Neural progenitor cell (in vitro differentiated cells): ENCODE data around the gene PITPNM1. TPM values are rescaled to one million over a fixed set of nuclear protein-coding genes. Genes with fewer than 3 reads are reported as not detected.
"Not testable (repeated sequence)": the region's sequence is repeated elsewhere in the genome, so short reads cannot be mapped to it uniquely, and the experiment has no call there.

Experiments used
- DNase-seq: peaks from one replicate; pipeline ENCODE4 v3.0.0-alpha.2; 2016; ENCODE audit warnings: low spot score
- H2AFZ ChIP-seq: fragments of 200-600 bp; sonication (generic); replicated peaks from 2 replicates; pipeline ENCODE4 v1.6.1; 2016; ENCODE audit warnings: antibody characterized with exemption
- H3F3A ChIP-seq: fragments of 200-600 bp; sonication (generic); 2 replicates; pipeline ENCODE4 v1.6.1; 2016; ENCODE audit warnings: antibody characterized with exemption, low read depth
- H3K27ac ChIP-seq: fragments of 200-600 bp; sonication (generic); 2 replicates; pipeline ENCODE4 v1.5.1; 2016; ENCODE audit warnings: mild to moderate bottlenecking
- H3K27me3 ChIP-seq: fragments of 200-600 bp; sonication (generic); 2 replicates; pipeline ENCODE4 v1.6.1; 2016; ENCODE audit warnings: mild to moderate bottlenecking, moderate library complexity
- H3K36me3 ChIP-seq: fragments of 200-600 bp; sonication (generic); 2 replicates; pipeline ENCODE4 v1.5.1; 2016
- H3K4me1 ChIP-seq: fragments of 200-600 bp; sonication (generic); 2 replicates; pipeline ENCODE4 v1.6.1; 2016; ENCODE audit warnings: mixed run types
- H3K4me2 ChIP-seq: fragments of 200-600 bp; sonication (generic); 2 replicates; pipeline ENCODE4 v1.6.1; 2016
- H3K4me3 ChIP-seq: fragments of 200-600 bp; sonication (generic); 2 replicates; pipeline ENCODE4 v1.5.1; 2016
- H3K79me2 ChIP-seq: fragments of 200-600 bp; sonication (generic); 2 replicates; pipeline ENCODE4 v1.6.1; 2016; ENCODE audit warnings: low read depth
- H3K9ac ChIP-seq: fragments of 200-600 bp; sonication (generic); 2 replicates; pipeline ENCODE4 v1.6.1; 2016
- H3K9me3 ChIP-seq: fragments of 200-600 bp; sonication (generic); 2 replicates; pipeline ENCODE4 v1.5.1; 2016; ENCODE audit warnings: low read depth
- H4K20me1 ChIP-seq: fragments of 200-600 bp; sonication (generic); 2 replicates; pipeline ENCODE4 v1.6.1; 2016; ENCODE audit warnings: low read depth
- H3K27ac Mint-ChIP-seq: 3 replicates; pipeline ENCODE4 v1.8.0; 2021; ENCODE audit warnings: mixed read lengths
- H3K27me3 Mint-ChIP-seq: 2 replicates; pipeline ENCODE4 v1.8.0; 2022; ENCODE audit warnings: low read depth, mild to moderate bottlenecking, inconsistent platforms, moderate library complexity, mixed read lengths; ENCODE audit not compliant: insufficient read depth
- H3K36me3 Mint-ChIP-seq: 3 replicates; pipeline ENCODE4 v1.8.0; 2021; ENCODE audit warnings: mixed read lengths
- H3K4me1 Mint-ChIP-seq: 3 replicates; pipeline ENCODE4 v1.8.0; 2021; ENCODE audit warnings: mixed read lengths
- H3K4me3 Mint-ChIP-seq: 3 replicates; pipeline ENCODE4 v1.8.0; 2021; ENCODE audit warnings: mild to moderate bottlenecking, moderate library complexity, mixed read lengths
- H3K9me3 Mint-ChIP-seq: 3 replicates; pipeline ENCODE4 v1.8.0; 2020; ENCODE audit warnings: mixed read lengths
- EZH2 ChIP-seq: fragments of 200-600 bp; sonication (generic); IDR thresholded peaks from 2 replicates; pipeline ENCODE4 v1.6.1; 2017; ENCODE audit warnings: antibody characterized with exemption, mild to moderate bottlenecking, moderate library complexity
- EZH2phosphoT487 ChIP-seq: fragments of 200-600 bp; sonication (generic); IDR thresholded peaks from 2 replicates; pipeline ENCODE4 v1.6.1; 2017; ENCODE audit warnings: antibody characterized with exemption
- total RNA-seq: library from RNA; depleted of rRNA; stranded (reverse); fragments of >200 nt; gene quantifications from 2 replicates; pipeline ENCODE4 v1.2.3, GENCODE V29; 2015; ENCODE audit warnings: low replicate concordance
- TF ChIP-seq, protein P1 (sequence below): fragments of 200-600 bp; sonication (generic); IDR thresholded peaks from 2 replicates; pipeline ENCODE4 v1.5.1; 2017; ENCODE audit warnings: antibody characterized with exemption, mild to moderate bottlenecking

The PITPNM1 gene
- total RNA-seq, 1 donor from 2014 or later = 7.7 TPM

DNA sequence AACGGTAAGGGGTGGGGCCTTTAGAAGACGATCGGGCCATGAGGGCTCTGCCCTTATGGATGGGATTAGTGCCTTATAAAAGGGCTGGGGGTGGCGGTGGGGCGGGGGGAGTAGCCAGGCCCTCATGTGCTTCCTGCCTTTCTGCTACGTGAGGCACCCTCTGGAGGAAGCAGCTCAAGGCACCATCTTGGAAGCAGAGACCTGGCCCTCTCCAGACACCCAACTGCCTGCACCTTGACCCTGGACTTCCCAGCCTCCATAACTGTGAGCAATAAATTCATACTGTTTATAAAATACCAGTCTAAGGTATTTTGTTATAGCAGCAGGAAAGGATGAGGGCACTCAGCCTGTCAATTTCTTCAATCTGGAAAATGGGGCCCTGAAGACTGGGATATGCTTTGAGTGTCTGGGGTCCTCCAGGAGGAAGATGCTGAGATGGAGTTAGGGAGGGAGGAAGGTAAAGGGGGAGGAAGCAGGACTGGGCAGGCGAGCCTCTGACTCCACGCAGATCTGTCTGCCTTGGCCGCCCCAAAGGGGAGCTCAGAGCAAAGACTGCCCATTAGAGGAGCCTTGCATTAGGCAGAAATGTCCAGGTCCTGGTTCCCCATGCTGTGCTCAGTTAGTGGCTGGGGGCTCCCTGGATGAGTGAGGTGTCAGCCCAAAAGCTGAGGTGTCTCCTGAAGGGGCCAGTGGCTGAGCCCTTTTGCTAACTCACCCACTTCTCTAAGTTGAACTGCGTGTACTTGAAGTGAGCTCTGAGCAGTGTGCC is 12.8 kb upstream of the PITPNM1 start:
- H3K27ac ChIP-seq = no peak overlapping the region
- no peak overlapping the region for H3K4me2 ChIP-seq
- H3K79me2 ChIP-seq = no peaks in the 10 kb centered on the region
- no peak overlapping the region for H3K9ac ChIP-seq
- no peak overlapping the region for H2AFZ ChIP-seq
- H3F3A ChIP-seq = no peaks in the 10 kb centered on the region
- no peaks in the 10 kb centered on the region for H4K20me1 ChIP-seq
- Mint-ChIP-seq H3K27ac (no peak overlapping the region), H3K9me3 (no peaks in the 10 kb centered on the region), H3K4me1 (no peaks in the 10 kb centered on the region), H3K4me3 (no peak overlapping the region), H3K36me3 (no peaks in the 10 kb centered on the region), H3K27me3 (peaks cover 11% of the 10 kb centered on the region)
- H3K27me3 ChIP-seq = peaks cover 17% of the 10 kb centered on the region
- TF ChIP-seq, protein P1, sequence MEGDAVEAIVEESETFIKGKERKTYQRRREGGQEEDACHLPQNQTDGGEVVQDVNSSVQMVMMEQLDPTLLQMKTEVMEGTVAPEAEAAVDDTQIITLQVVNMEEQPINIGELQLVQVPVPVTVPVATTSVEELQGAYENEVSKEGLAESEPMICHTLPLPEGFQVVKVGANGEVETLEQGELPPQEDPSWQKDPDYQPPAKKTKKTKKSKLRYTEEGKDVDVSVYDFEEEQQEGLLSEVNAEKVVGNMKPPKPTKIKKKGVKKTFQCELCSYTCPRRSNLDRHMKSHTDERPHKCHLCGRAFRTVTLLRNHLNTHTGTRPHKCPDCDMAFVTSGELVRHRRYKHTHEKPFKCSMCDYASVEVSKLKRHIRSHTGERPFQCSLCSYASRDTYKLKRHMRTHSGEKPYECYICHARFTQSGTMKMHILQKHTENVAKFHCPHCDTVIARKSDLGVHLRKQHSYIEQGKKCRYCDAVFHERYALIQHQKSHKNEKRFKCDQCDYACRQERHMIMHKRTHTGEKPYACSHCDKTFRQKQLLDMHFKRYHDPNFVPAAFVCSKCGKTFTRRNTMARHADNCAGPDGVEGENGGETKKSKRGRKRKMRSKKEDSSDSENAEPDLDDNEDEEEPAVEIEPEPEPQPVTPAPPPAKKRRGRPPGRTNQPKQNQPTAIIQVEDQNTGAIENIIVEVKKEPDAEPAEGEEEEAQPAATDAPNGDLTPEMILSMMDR = no peak
- TF ChIP-seq EZH2 (no peak), EZH2phosphoT487 (no peak)
- no peaks in the 10 kb centered on the region for H3K9me3 ChIP-seq
- H3K36me3 ChIP-seq = no peaks in the 10 kb centered on the region
- H3K4me3 ChIP-seq = no peak overlapping the region
- no peaks in the 10 kb centered on the region for H3K4me1 ChIP-seq
- no peak for DNase-seq

DNA sequence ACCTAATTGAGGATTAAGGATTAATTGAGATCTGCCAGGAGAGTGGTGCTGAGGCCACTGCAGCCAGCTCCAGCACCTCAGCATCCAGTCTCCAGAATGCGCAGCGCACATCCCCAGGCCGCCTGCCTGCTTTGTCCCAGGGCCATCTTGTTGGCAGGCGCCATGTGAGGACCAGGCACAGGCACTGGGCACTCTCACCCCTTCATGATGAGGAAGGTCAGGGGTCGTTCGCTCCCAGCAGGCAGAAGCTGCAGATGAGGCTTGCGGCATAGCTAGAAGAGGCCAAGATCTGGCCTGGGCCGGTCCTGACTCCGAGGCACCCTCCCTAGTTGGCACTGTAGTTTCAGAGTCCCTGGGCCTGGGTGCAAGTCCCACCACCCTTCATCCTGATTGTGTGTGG is 11.6 kb upstream of the PITPNM1 start:
- no peak for TF ChIP-seq EZH2phosphoT487
- peaks cover 13% of the 10 kb centered on the region for H3K27me3 Mint-ChIP-seq
- no peak overlapping the region for H3K4me3 ChIP-seq
- no peaks in the 10 kb centered on the region for H3K36me3 ChIP-seq
- no peak overlapping the region for H3K27ac ChIP-seq
- no peak overlapping the region for H3K4me2 ChIP-seq
- H3K36me3 Mint-ChIP-seq = no peaks in the 10 kb centered on the region
- no peaks in the 10 kb centered on the region for H3K4me1 ChIP-seq
- H3F3A ChIP-seq = no peaks in the 10 kb centered on the region
- H3K27ac Mint-ChIP-seq = no peak overlapping the region
- no peaks in the 10 kb centered on the region for H3K79me2 ChIP-seq
- H3K9me3 ChIP-seq = no peaks in the 10 kb centered on the region
- no peak overlapping the region for H2AFZ ChIP-seq
- no peaks in the 10 kb centered on the region for H3K4me1 Mint-ChIP-seq
- H3K9me3 Mint-ChIP-seq = no peaks in the 10 kb centered on the region
- H3K4me3 Mint-ChIP-seq = no peak overlapping the region
- H3K27me3 ChIP-seq = peaks cover 29% of the 10 kb centered on the region
- H3K9ac ChIP-seq = no peak overlapping the region
- DNase-seq = no peak
- H4K20me1 ChIP-seq = no peaks in the 10 kb centered on the region

DNA sequence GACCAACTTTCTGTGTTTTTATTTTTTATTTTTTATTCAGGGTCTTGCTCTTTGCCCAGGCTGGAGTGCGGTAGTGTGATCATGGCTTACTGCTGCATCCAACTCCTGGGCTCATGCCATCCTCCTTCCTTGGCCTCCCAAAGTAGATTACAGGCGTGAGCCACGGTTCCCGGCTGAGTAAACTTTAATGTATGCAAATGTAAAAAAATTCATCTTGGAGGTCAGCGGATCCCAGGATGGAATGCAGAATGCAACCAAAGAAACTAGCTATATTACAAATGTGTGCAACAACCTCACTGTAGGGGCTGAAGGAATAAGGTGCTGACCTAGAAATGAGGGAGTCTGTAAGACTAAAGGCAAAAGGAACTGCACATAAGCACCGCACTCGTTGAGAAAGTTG is 9.0 kb upstream of the PITPNM1 start:
- Mint-ChIP-seq H3K9me3 (no peaks in the 10 kb centered on the region), H3K4me1 (peaks cover 6% of the 10 kb centered on the region), H3K4me3 (no peak overlapping the region), H3K36me3 (no peaks in the 10 kb centered on the region), H3K27ac (no peak overlapping the region), H3K27me3 (peaks cover 18% of the 10 kb centered on the region)
- TF ChIP-seq EZH2 (no peak), EZH2phosphoT487 (no peak)
- TF ChIP-seq, protein P1 = no peak
- H3K9ac ChIP-seq = no peak overlapping the region
- H2AFZ ChIP-seq = no peak overlapping the region
- H3F3A ChIP-seq = no peaks in the 10 kb centered on the region
- no peak for DNase-seq
- H3K4me2 ChIP-seq = no peak overlapping the region
- no peak overlapping the region for H3K27ac ChIP-seq
- H3K9me3 ChIP-seq = no peaks in the 10 kb centered on the region
- H3K27me3 ChIP-seq = peaks cover 52% of the 10 kb centered on the region
- no peaks in the 10 kb centered on the region for H3K79me2 ChIP-seq
- H3K36me3 ChIP-seq = no peaks in the 10 kb centered on the region
- no peaks in the 10 kb centered on the region for H4K20me1 ChIP-seq
- no peak overlapping the region for H3K4me3 ChIP-seq
- H3K4me1 ChIP-seq = no peaks in the 10 kb centered on the region

- not testable (repeated sequence) for H3K4me2 ChIP-seq, H3K9me3 ChIP-seq, DNase-seq, H3K4me1 ChIP-seq, H3K36me3 Mint-ChIP-seq, H3K27ac ChIP-seq, H3K4me3 Mint-ChIP-seq, H3K36me3 ChIP-seq, H3K4me3 ChIP-seq, H3K9me3 Mint-ChIP-seq, H3K79me2 ChIP-seq, H3K9ac ChIP-seq, H2AFZ ChIP-seq, H3K27ac Mint-ChIP-seq
- peaks cover 14% of the 10 kb centered on the region for H3K27me3 Mint-ChIP-seq
- H3K27me3 ChIP-seq = peaks cover 52% of the 10 kb centered on the region
- peaks cover 12% of the 10 kb centered on the region for H3F3A ChIP-seq
- peaks cover 18% of the 10 kb centered on the region for H3K4me1 Mint-ChIP-seq
- H4K20me1 ChIP-seq = peaks cover 10% of the 10 kb centered on the region
These were observed 6.4 kb upstream of the PITPNM1 start for GRCh38 chr11:67511558-67511957.
